Measurements from ENCODE around the gene LILRB3. TPM values are rescaled to one million over a fixed set of nuclear protein-coding genes. Genes with fewer than 3 reads are reported as not detected.
"Not testable (repeated sequence)": the region's sequence is repeated elsewhere in the genome, so short reads cannot be mapped to it uniquely, and the experiment has no call there.

The LILRB3 gene
- polyA plus RNA-seq, 1 donor (not counting 4 experiments of a cell fraction or from before 2014, with no cell fraction given) = not detected

- Histone ChIP-seq H3K9me3 (ENCODE audit: control insufficient read depth, low read depth, low read length) (no peaks in the 10 kb centered on the region), H4K20me1 (ENCODE audit: control insufficient read depth, extremely low read depth, insufficient read depth, low read length) (no peaks in the 10 kb centered on the region), H3K4me3 (ENCODE audit: control insufficient read depth in 2 of 3, extremely low read depth in 1 of 3, insufficient read depth in 2 of 3, low read depth in 1 of 3, low read length in 3 of 3) (no peak overlapping the region), H3K27ac (ENCODE audit: control insufficient read depth, insufficient read depth, low read length) (no peak overlapping the region), H2AFZ (ENCODE audit: control insufficient read depth, low read length) (no peak overlapping the region), H3K27me3 (ENCODE audit: control insufficient read depth, extremely low read depth, insufficient read depth, low read length) (no peaks in the 10 kb centered on the region), H3K4me2 (ENCODE audit: control insufficient read depth, extremely low read depth, insufficient read depth, low read depth, low read length) (no peak overlapping the region), H3K79me2 (ENCODE audit: control insufficient read depth, insufficient read depth, low read length) (no peaks in the 10 kb centered on the region), H3K9ac (ENCODE audit: control insufficient read depth, extremely low read depth, insufficient read depth, low read length) (no peak overlapping the region), H3K36me3 (ENCODE audit: control insufficient read depth in 2 of 2, extremely low read depth in 1 of 2, insufficient read depth in 2 of 2, low read length in 2 of 2) (no peaks in the 10 kb centered on the region), H3K4me1 (ENCODE audit: control insufficient read depth, extremely low read depth, insufficient read depth, low read length) (no peaks in the 10 kb centered on the region), H3K9me1 (ENCODE audit: control insufficient read depth, extremely low read depth, insufficient read depth, low read length) (no peaks in the 10 kb centered on the region)
- TF ChIP-seq EZH2 (IDR thresholded peaks at IDR 0.05; ENCODE audit: low read length) (no peak), CTCF (optimal IDR thresholded peaks at IDR 0.05 in 1 of 3, IDR thresholded peaks at IDR 0.05 in 1 of 3, conservative IDR thresholded peaks at IDR 0.05 in 1 of 3; ENCODE audit: extremely low read depth in 1 of 3, insufficient read depth in 2 of 3, low read length in 3 of 3) (no peak)
- no peak for DNase-seq (ENCODE audit: low read depth, low spot score)
- FAIRE-seq = no peak
- dilution Hi-C loops (cut with MboI; ENCODE audit: extremely low pct_ligation_motif_present, low sequenced_read_pairs) = no loop called here
Observed at GRCh38 chr19:54245936-54246335, 23.1 kb upstream of the LILRB3 start.

DNA sequence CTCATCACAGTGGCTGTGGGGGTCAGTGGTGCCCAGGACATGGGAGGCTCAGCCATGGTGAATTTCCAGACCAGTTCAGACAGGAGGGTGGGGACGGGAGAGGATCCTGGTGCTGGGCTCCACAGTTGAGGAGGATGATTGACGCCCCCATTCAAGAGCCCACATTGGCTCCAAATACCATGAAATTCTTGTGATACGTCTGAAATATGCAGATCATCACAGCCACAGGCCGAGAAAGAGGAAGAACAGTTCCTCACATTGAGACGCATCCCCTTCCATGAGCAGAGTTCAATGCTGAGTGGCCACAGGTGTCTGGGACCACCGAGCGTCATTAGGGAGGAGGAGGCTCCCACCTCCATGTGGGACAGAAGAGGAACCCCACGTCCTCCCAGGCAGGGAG, 21.0 kb upstream of the LILRB3 start:
- dilution Hi-C loops (cut with MboI; ENCODE audit: extremely low pct_ligation_motif_present, low sequenced_read_pairs); H3K36me3 ChIP-seq (ENCODE audit: control insufficient read depth in 2 of 2, extremely low read depth in 1 of 2, insufficient read depth in 2 of 2, low read length in 2 of 2); H3K9me3 ChIP-seq (ENCODE audit: control insufficient read depth, low read depth, low read length); H2AFZ ChIP-seq (ENCODE audit: control insufficient read depth, low read length); FAIRE-seq; H3K4me2 ChIP-seq (ENCODE audit: control insufficient read depth, extremely low read depth, insufficient read depth, low read depth, low read length); DNase-seq (ENCODE audit: low read depth, low spot score); H3K27me3 ChIP-seq (ENCODE audit: control insufficient read depth, extremely low read depth, insufficient read depth, low read length); H3K79me2 ChIP-seq (ENCODE audit: control insufficient read depth, insufficient read depth, low read length); H3K4me3 ChIP-seq (ENCODE audit: control insufficient read depth in 2 of 3, extremely low read depth in 1 of 3, insufficient read depth in 2 of 3, low read depth in 1 of 3, low read length in 3 of 3); H3K9ac ChIP-seq (ENCODE audit: control insufficient read depth, extremely low read depth, insufficient read depth, low read length); H3K9me1 ChIP-seq (ENCODE audit: control insufficient read depth, extremely low read depth, insufficient read depth, low read length); H3K4me1 ChIP-seq (ENCODE audit: control insufficient read depth, extremely low read depth, insufficient read depth, low read length); H4K20me1 ChIP-seq (ENCODE audit: control insufficient read depth, extremely low read depth, insufficient read depth, low read length); H3K27ac ChIP-seq (ENCODE audit: control insufficient read depth, insufficient read depth, low read length): not testable (repeated sequence)

GRCh38 chr19:54242646-54243045, 19.8 kb upstream of the LILRB3 start, which contains the start of gene LILRA6:
LILRA6 (minus strand) TSS chr19:54242790.
- H4K20me1 ChIP-seq (ENCODE audit: control insufficient read depth, extremely low read depth, insufficient read depth, low read length); H3K9me3 ChIP-seq (ENCODE audit: control insufficient read depth, low read depth, low read length); H3K27me3 ChIP-seq (ENCODE audit: control insufficient read depth, extremely low read depth, insufficient read depth, low read length); H3K9ac ChIP-seq (ENCODE audit: control insufficient read depth, extremely low read depth, insufficient read depth, low read length); H3K27ac ChIP-seq (ENCODE audit: control insufficient read depth, insufficient read depth, low read length); H3K4me2 ChIP-seq (ENCODE audit: control insufficient read depth, extremely low read depth, insufficient read depth, low read depth, low read length); H2AFZ ChIP-seq (ENCODE audit: control insufficient read depth, low read length); FAIRE-seq; H3K36me3 ChIP-seq (ENCODE audit: control insufficient read depth in 2 of 2, extremely low read depth in 1 of 2, insufficient read depth in 2 of 2, low read length in 2 of 2); H3K9me1 ChIP-seq (ENCODE audit: control insufficient read depth, extremely low read depth, insufficient read depth, low read length); dilution Hi-C loops (cut with MboI; ENCODE audit: extremely low pct_ligation_motif_present, low sequenced_read_pairs); DNase-seq (ENCODE audit: low read depth, low spot score); H3K4me3 ChIP-seq (ENCODE audit: control insufficient read depth in 2 of 3, extremely low read depth in 1 of 3, insufficient read depth in 2 of 3, low read depth in 1 of 3, low read length in 3 of 3); H3K4me1 ChIP-seq (ENCODE audit: control insufficient read depth, extremely low read depth, insufficient read depth, low read length); H3K79me2 ChIP-seq (ENCODE audit: control insufficient read depth, insufficient read depth, low read length): not testable (repeated sequence)

DNA sequence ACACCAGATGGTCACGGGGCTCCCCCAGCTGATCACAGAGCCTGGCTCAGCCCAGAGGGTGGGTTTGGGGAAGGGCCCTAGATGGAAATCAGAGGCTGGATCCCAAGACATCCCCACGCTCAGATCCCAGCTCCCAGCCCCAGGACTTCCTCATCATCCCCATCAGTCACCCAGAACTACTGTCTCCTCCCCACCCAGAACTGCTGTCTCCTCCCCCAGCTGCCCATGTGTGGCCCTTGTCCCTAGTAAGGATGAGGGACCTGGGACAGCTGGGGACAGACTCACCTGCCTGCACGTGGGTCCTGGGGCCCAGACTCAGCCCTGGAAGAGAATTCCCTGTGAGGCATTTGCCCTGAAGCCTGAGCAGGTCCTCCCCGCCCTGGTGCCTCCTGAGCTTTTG, 19.4 kb upstream of the LILRB3 start:
- H4K20me1 ChIP-seq (ENCODE audit: control insufficient read depth, extremely low read depth, insufficient read depth, low read length); H3K36me3 ChIP-seq (ENCODE audit: control insufficient read depth in 2 of 2, extremely low read depth in 1 of 2, insufficient read depth in 2 of 2, low read length in 2 of 2); H3K27ac ChIP-seq (ENCODE audit: control insufficient read depth, insufficient read depth, low read length); H3K4me2 ChIP-seq (ENCODE audit: control insufficient read depth, extremely low read depth, insufficient read depth, low read depth, low read length); H3K4me1 ChIP-seq (ENCODE audit: control insufficient read depth, extremely low read depth, insufficient read depth, low read length); H3K9ac ChIP-seq (ENCODE audit: control insufficient read depth, extremely low read depth, insufficient read depth, low read length); H3K9me1 ChIP-seq (ENCODE audit: control insufficient read depth, extremely low read depth, insufficient read depth, low read length); DNase-seq (ENCODE audit: low read depth, low spot score); H3K4me3 ChIP-seq (ENCODE audit: control insufficient read depth in 2 of 3, extremely low read depth in 1 of 3, insufficient read depth in 2 of 3, low read depth in 1 of 3, low read length in 3 of 3); FAIRE-seq; dilution Hi-C loops (cut with MboI; ENCODE audit: extremely low pct_ligation_motif_present, low sequenced_read_pairs); H2AFZ ChIP-seq (ENCODE audit: control insufficient read depth, low read length); H3K79me2 ChIP-seq (ENCODE audit: control insufficient read depth, insufficient read depth, low read length); H3K9me3 ChIP-seq (ENCODE audit: control insufficient read depth, low read depth, low read length); H3K27me3 ChIP-seq (ENCODE audit: control insufficient read depth, extremely low read depth, insufficient read depth, low read length): not testable (repeated sequence)
